SU-DHL-6 (cell line): Measurements from ENCODE around the gene PILRA.

Source experiments
- EZH2phosphoT487 ChIP-seq: fragments of 200-600 bp; sonication (generic), shearing (Covaris generic); conservative IDR thresholded peaks from 2 replicates; pipeline ENCODE4 v1.6.1; 2018; ENCODE audit warnings: mild to moderate bottlenecking, antibody characterized with exemption, low read length, moderate library complexity, mixed read lengths
- TF ChIP-seq, protein P1 (sequence below): fragments of 200-600 bp; sonication (generic); IDR thresholded peaks from one replicate; pipeline ENCODE4 v1.5.1; 2017; ENCODE audit warnings: antibody characterized with exemption, mild to moderate bottlenecking, low read length, moderate library complexity; ENCODE audit not compliant: insufficient read depth, poor library complexity, severe bottlenecking

DNA sequence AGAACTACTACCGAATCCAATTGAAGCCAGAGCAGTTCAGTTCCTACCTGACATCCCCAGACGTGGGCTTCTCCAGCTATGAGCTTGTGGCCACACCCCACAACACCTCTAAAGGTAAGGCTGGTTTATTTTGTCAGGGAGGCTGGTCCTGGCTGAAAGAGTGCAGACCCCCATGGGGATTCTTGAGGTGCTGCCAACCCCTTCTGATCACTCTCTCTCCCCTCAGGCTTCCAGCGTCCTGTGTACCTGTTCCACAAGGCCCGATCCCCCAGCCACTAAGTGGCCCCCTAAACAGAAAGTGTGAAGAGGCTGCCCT is 59.9 kb downstream of the PILRA start:
- TF ChIP-seq EZH2phosphoT487 = no peak
- TF ChIP-seq, protein P1, sequence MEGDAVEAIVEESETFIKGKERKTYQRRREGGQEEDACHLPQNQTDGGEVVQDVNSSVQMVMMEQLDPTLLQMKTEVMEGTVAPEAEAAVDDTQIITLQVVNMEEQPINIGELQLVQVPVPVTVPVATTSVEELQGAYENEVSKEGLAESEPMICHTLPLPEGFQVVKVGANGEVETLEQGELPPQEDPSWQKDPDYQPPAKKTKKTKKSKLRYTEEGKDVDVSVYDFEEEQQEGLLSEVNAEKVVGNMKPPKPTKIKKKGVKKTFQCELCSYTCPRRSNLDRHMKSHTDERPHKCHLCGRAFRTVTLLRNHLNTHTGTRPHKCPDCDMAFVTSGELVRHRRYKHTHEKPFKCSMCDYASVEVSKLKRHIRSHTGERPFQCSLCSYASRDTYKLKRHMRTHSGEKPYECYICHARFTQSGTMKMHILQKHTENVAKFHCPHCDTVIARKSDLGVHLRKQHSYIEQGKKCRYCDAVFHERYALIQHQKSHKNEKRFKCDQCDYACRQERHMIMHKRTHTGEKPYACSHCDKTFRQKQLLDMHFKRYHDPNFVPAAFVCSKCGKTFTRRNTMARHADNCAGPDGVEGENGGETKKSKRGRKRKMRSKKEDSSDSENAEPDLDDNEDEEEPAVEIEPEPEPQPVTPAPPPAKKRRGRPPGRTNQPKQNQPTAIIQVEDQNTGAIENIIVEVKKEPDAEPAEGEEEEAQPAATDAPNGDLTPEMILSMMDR = no peak
